Stomach (tissue), 9 donors: ENCODE results near the gene CDC14A. TPM values are rescaled to one million over a fixed set of nuclear protein-coding genes. Genes with fewer than 3 reads are reported as not detected.
A peak's percentile ranks its signal among the peaks of the same experiment; 100 is the strongest.
"Not testable (repeated sequence)": the region's sequence is repeated elsewhere in the genome, so short reads cannot be mapped to it uniquely, and the experiment has no call there.

Experiments
- DNase-seq, 2 donors: peaks; one replicate each; pipeline versions ENCODE4 v3.0.0 to v3.0.0-alpha.2; 2013 to 2019
- H3K27ac ChIP-seq, 5 donors: fragments of 200-600 bp in 4 of 5; sonication (generic) in 4 of 5; one replicate each; pipeline ENCODE4 v1.5.1; 2013 to 2019; ENCODE audit warnings: mild to moderate bottlenecking in 1 of 5, moderate library complexity in 1 of 5
- H3K27me3 ChIP-seq, 3 donors: fragments of 200-600 bp; sonication (generic); one replicate each; pipeline ENCODE4 v1.5.1; 2017 to 2019; ENCODE audit warnings: mixed run types in 1 of 3
- H3K36me3 ChIP-seq, 4 donors: fragments of 200-600 bp; sonication (generic); 1 replicate in 3 of 4; 2 replicates in 1 of 4; pipeline ENCODE4 v1.5.1; 2016 to 2019
- H3K4me1 ChIP-seq, 4 donors: fragments of 200-600 bp; sonication (generic); one replicate each; pipeline ENCODE4 v1.5.1; 2016 to 2019
- H3K4me3 ChIP-seq, 4 donors: fragments of 200-600 bp; sonication (generic) in 3 of 4; one replicate each; pipeline ENCODE4 v1.5.1; 2016 to 2019; ENCODE audit warnings: mild to moderate bottlenecking in 1 of 4
- H3K9me3 ChIP-seq, 4 donors: fragments of 200-600 bp; sonication (generic); one replicate each; pipeline ENCODE4 v1.5.1; 2016 to 2019
- EP300 ChIP-seq: sonication (generic); formaldehyde crosslinking; IDR thresholded peaks from one replicate; pipeline ENCODE4 v1.6.1; 2017; ENCODE audit warnings: antibody characterized with exemption
- POLR2A ChIP-seq, 4 donors: fragments of 450-650 bp; IDR thresholded peaks; one replicate each; pipeline ENCODE4 v1.6.1; 2016; ENCODE audit warnings: antibody characterized with exemption in 4 of 4, control low read depth in 2 of 4, mild to moderate bottlenecking in 1 of 4, moderate library complexity in 1 of 4
- POLR2AphosphoS5 ChIP-seq, 3 donors: sonication (generic); formaldehyde crosslinking; IDR thresholded peaks; one replicate each; pipeline ENCODE4 v1.6.1; 2016; ENCODE audit warnings: antibody characterized with exemption in 3 of 3
- WGBS, 5 donors: extraction: QIAGEN DNeasy Blood & Tissue Kit in 3 of 5; methylation state at CpG; one replicate each; pipeline versions ENCODE4 v1.1.5 to v1.1.7; 2013 to 2018; 5-methylcytosine and 5-hydroxymethylcytosine counted together
- intact Hi-C: fragments of 100-400 bp; cut with DNase I; formaldehyde crosslinking; loops from one replicate; pipeline ENCODE4 v1.15.1; 2023; ENCODE audit warnings: low total_unique reads
- polyA plus RNA-seq, 3 donors: library from polyadenylated mRNA; stranded (reverse); fragments of 200-250 nt; gene quantifications; one replicate each; pipeline ENCODE4 v1.2.3, GENCODE V29; 2013
- total RNA-seq, 5 donors: library from RNA; depleted of rRNA; stranded (reverse); fragments of >200 nt; gene quantifications; one replicate each; pipeline versions ENCODE4 v1.1.0 to v1.2.3, GENCODE V29; 2014 to 2016
- TF ChIP-seq, protein P1 (sequence below), 7 experiments: fragments of 450-650 bp in 4 of 7; fragments of 200-600 bp in 3 of 7; sonication (generic) in 3 of 7; IDR thresholded peaks; one replicate each; pipeline ENCODE4 v1.5.1; 2016 to 2019; ENCODE audit warnings: antibody characterized with exemption in 7 of 7, control low read depth in 2 of 7, mild to moderate bottlenecking in 1 of 7
- donor health status: healthy with polysubstance abuse.
- donor health status: Bipolar disorder and iron deficiency.
- donor health status: healthy.

Gene CDC14A
- total and polyA plus RNA-seq, 8 donors, result 2.1 to 31.0 (median 12.1) TPM

DNA sequence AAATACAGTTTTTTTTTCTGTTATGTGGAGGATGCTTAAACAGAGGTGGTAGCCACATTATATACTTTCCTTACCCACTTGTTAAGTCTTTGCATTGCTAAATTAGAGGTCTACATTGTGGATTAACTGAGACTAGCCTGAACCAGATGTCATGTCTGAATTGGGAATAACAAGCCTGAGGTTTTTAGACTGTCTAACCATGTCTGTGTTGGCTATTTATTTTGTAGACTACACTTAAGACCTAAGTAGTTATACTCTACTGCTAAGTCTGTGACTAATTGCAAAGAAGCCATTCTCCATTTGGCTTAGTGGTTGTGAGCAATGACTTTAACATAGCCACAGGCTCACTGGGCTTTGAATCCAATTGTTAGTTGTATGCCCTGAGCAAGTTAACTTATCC, 45.4 kb downstream of the CDC14A start:
- Histone ChIP-seq H3K4me1 (peaks cover 6 to 37% (median 12%) of the 10 kb centered on the region in 4 donors), H3K36me3 (peaks cover 0 to 11% (median 5%) of the 10 kb centered on the region in 4 donors), H3K27me3 (no peaks in the 10 kb centered on the region), H3K9me3 (no peaks in the 10 kb centered on the region), H3K27ac (peak overlapping the region in 1 of 5 donors; percentile 8), H3K4me3 (no peak overlapping the region)
- TF ChIP-seq, protein P1, sequence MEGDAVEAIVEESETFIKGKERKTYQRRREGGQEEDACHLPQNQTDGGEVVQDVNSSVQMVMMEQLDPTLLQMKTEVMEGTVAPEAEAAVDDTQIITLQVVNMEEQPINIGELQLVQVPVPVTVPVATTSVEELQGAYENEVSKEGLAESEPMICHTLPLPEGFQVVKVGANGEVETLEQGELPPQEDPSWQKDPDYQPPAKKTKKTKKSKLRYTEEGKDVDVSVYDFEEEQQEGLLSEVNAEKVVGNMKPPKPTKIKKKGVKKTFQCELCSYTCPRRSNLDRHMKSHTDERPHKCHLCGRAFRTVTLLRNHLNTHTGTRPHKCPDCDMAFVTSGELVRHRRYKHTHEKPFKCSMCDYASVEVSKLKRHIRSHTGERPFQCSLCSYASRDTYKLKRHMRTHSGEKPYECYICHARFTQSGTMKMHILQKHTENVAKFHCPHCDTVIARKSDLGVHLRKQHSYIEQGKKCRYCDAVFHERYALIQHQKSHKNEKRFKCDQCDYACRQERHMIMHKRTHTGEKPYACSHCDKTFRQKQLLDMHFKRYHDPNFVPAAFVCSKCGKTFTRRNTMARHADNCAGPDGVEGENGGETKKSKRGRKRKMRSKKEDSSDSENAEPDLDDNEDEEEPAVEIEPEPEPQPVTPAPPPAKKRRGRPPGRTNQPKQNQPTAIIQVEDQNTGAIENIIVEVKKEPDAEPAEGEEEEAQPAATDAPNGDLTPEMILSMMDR (IDR thresholded peaks at IDR 0.05), result no peak
- TF ChIP-seq POLR2AphosphoS5 (IDR thresholded peaks at IDR 0.05), result no peak
- TF ChIP-seq POLR2A (IDR thresholded peaks at IDR 0.05), result no peak
- no peak for TF ChIP-seq EP300
- intact Hi-C loops, result no loop called here
- DNase-seq, result no peak

DNA sequence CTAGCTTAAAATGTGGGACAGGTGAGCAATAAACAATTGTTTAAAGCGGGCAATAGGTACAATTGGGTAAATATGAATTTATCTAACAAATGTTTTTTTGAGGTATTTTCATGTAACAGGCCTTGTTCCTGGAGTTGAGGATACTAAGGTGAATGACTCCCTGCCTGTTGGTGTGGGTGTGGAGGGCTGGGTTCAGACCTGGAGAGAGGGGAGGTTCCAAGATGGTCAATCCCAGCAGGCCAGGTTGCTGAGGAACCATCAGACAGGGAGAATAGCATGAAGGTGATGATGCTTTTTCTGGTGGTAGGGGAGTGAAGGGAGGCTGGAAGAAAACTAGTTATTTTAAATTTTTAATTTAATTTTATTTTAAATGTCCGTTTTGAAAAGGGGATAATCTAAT, 46.3 kb downstream of the CDC14A start:
- Histone ChIP-seq H3K27ac (no peak overlapping the region), H3K9me3 (no peaks in the 10 kb centered on the region), H3K4me3 (no peak overlapping the region), H3K27me3 (no peaks in the 10 kb centered on the region), H3K4me1 (peaks cover 6 to 42% (median 10%) of the 10 kb centered on the region in 4 donors), H3K36me3 (peaks cover 0 to 10% (median 3%) of the 10 kb centered on the region in 4 donors)
- intact Hi-C loops, result no loop called here
- WGBS, 5 donors, result 85 to 92% (median 89%) methylated on average over 2 of the region's 2 CpGs
- TF ChIP-seq, protein P1 (IDR thresholded peaks at IDR 0.05), result no peak
- TF ChIP-seq POLR2AphosphoS5 (IDR thresholded peaks at IDR 0.05), result no peak
- no peak for TF ChIP-seq EP300
- no peak for TF ChIP-seq POLR2A (IDR thresholded peaks at IDR 0.05)
- no peak for DNase-seq

DNA sequence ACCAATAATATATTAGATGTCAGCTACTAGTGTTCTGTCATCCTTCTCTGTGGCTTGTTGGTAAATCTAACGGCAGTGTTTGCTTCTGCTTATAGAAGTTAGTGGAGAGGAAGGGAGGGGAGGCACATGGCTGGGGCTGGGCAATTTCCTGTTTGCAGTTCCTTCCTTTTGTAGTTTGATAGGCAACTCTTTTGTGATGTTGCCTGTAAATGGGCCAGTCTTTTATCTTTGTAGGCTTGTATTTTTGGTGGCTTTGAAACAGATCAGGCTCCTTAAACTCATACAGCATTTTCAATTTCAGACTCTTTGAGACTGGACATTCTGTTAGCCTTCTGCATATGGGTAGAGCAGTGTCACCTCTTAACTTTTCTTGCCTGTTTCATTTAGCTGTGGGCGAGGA, 48.1 kb downstream of the CDC14A start:
- Histone ChIP-seq H3K36me3 (no peaks in the 10 kb centered on the region), H3K27ac (peak overlapping the region in 3 of 5 donors; percentile 35 to 55 (median 41)), H3K9me3 (no peaks in the 10 kb centered on the region), H3K27me3 (no peaks in the 10 kb centered on the region), H3K4me3 (no peak overlapping the region), H3K4me1 (peaks cover 6 to 31% (median 10%) of the 10 kb centered on the region in 4 donors)
- TF ChIP-seq, protein P1 (IDR thresholded peaks at IDR 0.05), result no peak
- TF ChIP-seq EP300 (no peak), POLR2A (IDR thresholded peaks at IDR 0.05) (no peak), POLR2AphosphoS5 (IDR thresholded peaks at IDR 0.05) (no peak)
- WGBS, 5 donors, result 23 to 46% (median 32%) methylated on average over 2 of the region's 2 CpGs
- peak; percentile 46 to 72 for DNase-seq
- intact Hi-C loops, result no loop called here

DNA sequence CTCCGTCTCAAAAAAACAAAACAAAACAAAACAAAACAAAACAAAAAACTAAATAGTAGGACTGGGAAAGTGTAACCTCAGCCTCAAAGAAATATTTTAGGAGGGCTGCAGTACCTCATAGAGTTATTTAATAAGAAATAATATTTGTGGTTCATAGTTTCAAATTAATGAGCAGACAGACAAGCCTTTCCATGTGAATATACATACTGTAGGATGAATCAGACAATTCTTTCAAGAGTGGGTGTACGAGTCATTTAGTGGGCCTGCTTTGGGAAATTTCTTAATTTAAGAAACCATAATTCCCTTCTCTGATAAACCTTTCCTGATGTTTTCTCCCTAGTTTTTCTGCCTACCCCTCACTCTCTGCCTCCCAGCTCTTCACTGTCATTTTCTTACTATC, 52.5 kb downstream of the CDC14A start:
- Histone ChIP-seq H3K36me3 (no peaks in the 10 kb centered on the region), H3K27me3 (no peaks in the 10 kb centered on the region), H3K4me1 (peaks cover 6 to 26% (median 9%) of the 10 kb centered on the region in 4 donors), H3K27ac (no peak overlapping the region), H3K4me3 (no peak overlapping the region), H3K9me3 (no peaks in the 10 kb centered on the region)
- TF ChIP-seq, protein P1 (IDR thresholded peaks at IDR 0.05), result no peak
- TF ChIP-seq POLR2A (IDR thresholded peaks at IDR 0.05) (no peak), POLR2AphosphoS5 (IDR thresholded peaks at IDR 0.05) (no peak), EP300 (no peak)
- WGBS, 5 donors, result 84 to 94% (median 87%) methylated on average over 2 of the region's 2 CpGs
- DNase-seq, result no peak
- intact Hi-C loops, result no loop called here

DNA sequence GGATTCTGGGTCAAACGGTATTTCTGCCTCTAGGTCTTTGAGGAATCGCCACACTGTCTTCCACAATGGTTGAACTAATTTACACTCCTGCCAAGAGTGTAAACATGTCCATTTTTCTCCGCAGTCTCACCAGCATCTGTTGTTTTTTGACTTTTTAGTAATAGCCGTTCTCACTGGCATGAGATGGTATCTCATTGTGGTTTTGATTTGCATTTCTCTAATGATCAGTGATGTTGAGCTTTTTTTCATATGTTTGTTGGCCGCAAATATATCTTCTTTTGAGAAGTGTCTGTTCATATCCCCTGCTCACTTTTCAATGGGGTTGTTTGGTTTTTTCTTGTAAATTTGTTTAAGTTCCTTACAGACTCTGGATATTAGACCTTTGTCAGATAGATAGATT, 53.6 kb downstream of the CDC14A start:
- H3K27ac ChIP-seq, H3K9me3 ChIP-seq, intact Hi-C loops, H3K27me3 ChIP-seq, DNase-seq, H3K4me3 ChIP-seq, H3K36me3 ChIP-seq: not testable (repeated sequence)
- WGBS, 5 donors, result 83 to 92% (median 89%) methylated on average over 5 of the region's 5 CpGs
- H3K4me1 ChIP-seq, result peaks cover under 1 to 15% (median 3%) of the 10 kb centered on the region in 4 donors

DNA sequence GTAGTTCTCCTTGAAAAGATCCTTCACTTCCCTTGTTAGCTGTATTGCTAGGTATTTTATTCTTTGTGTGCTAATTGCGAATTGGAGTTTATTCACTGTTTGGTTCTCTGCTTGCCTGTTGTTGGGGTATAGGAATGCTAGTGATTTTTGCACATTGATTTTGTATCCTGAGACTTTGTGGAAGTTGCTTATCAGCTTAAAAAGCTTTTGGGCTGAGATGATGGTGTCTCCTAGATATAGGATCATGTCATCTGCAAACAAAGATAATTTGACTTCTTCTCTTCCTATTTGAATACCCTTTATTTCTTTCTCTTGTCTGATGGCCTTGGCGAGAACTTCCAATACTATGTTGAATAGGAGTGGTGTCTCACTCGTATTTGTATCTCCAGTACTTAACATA, 55.1 kb downstream of the CDC14A start:
- WGBS, 5 donors, result 93 to 99% (median 97%) methylated on average over 3 of the region's 3 CpGs
- H3K9me3 ChIP-seq, H3K27ac ChIP-seq, intact Hi-C loops, H3K27me3 ChIP-seq, H3K36me3 ChIP-seq, DNase-seq, H3K4me3 ChIP-seq: not testable (repeated sequence)
- peaks cover 0 to 16% (median 0%) of the 10 kb centered on the region in 4 donors for H3K4me1 ChIP-seq
